Measurements from ENCODE around the gene KSR1. TPM values are rescaled to one million over a fixed set of nuclear protein-coding genes. Genes with fewer than 3 reads are reported as not detected.

Gene KSR1
- total RNA-seq, 1 experiment from 2014 or later, result 4.5 TPM

DNA sequence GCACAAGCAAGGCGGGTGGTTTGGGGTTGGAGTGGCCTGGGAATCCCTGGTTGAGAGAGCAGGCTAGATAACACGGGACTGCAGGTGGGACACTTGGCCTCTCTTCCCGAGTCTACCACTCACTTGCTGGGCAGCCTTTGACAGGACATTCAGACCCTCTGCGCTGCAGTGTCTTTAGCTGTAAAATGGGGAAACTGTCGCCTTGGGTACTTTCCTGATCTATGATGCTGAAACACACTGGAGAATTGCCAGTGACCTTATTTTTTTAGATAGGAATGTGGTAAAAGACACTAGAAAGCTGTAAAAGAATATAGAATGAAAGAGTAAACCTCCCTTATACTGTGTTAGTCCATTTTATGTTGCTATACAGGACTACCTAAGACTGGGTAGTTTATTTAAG is 30.5 kb downstream of the KSR1 start:
- DNase-seq, result no peak
- TF ChIP-seq, protein P1, sequence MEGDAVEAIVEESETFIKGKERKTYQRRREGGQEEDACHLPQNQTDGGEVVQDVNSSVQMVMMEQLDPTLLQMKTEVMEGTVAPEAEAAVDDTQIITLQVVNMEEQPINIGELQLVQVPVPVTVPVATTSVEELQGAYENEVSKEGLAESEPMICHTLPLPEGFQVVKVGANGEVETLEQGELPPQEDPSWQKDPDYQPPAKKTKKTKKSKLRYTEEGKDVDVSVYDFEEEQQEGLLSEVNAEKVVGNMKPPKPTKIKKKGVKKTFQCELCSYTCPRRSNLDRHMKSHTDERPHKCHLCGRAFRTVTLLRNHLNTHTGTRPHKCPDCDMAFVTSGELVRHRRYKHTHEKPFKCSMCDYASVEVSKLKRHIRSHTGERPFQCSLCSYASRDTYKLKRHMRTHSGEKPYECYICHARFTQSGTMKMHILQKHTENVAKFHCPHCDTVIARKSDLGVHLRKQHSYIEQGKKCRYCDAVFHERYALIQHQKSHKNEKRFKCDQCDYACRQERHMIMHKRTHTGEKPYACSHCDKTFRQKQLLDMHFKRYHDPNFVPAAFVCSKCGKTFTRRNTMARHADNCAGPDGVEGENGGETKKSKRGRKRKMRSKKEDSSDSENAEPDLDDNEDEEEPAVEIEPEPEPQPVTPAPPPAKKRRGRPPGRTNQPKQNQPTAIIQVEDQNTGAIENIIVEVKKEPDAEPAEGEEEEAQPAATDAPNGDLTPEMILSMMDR (IDR thresholded peaks at IDR 0.05; ENCODE audit: unreplicated experiment), result no peak
- intact Hi-C loops (cut with micrococcal nuclease; ENCODE audit: unreplicated experiment), result no loop called here
- H3K9me3 Mint-ChIP-seq (ENCODE audit: low read depth, unreplicated experiment), result no peaks in the 10 kb centered on the region
- H3K4me3 Mint-ChIP-seq (ENCODE audit: low read depth, unreplicated experiment), result no peak overlapping the region
- H3K36me3 Mint-ChIP-seq (ENCODE audit: insufficient read depth, unreplicated experiment), result no peaks in the 10 kb centered on the region
- CTCF ChIA-PET, result no interaction called here
- H3K27ac Mint-ChIP-seq (ENCODE audit: unreplicated experiment), result no peak overlapping the region
- peaks cover 9% of the 10 kb centered on the region for H3K4me1 Mint-ChIP-seq (ENCODE audit: low read depth, unreplicated experiment)
- no TSS peak for BruUV-seq (replicated peaks)
- H3K27me3 Mint-ChIP-seq (ENCODE audit: unreplicated experiment), result no peaks in the 10 kb centered on the region

DNA sequence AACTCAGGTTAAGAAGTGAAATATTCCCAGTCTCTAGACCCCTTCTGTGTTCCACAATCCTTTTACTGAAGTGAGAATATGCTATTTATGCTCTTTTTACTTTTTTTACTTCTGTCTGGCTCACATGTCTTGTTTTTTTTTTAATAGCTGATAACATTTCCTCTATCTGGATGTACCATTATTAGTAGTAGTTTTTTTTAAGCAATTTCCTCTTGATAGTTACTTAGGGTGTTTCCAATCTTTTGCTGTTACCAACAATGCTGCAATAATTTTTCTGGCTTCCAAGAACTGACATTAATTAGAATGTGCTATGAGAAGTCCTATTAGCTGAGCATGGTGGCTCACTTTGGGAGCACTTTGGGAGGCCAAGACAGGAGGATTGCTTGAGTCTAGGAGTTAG is 32.0 kb downstream of the KSR1 start:
- H3K27ac Mint-ChIP-seq (ENCODE audit: unreplicated experiment), result no peak overlapping the region
- CTCF ChIA-PET, result no interaction called here
- intact Hi-C loops (cut with micrococcal nuclease; ENCODE audit: unreplicated experiment), result no loop called here
- H3K4me3 Mint-ChIP-seq (ENCODE audit: low read depth, unreplicated experiment), result no peak overlapping the region
- BruUV-seq (replicated peaks), result no TSS peak
- no peaks in the 10 kb centered on the region for H3K9me3 Mint-ChIP-seq (ENCODE audit: low read depth, unreplicated experiment)
- DNase-seq, result no peak
- H3K27me3 Mint-ChIP-seq (ENCODE audit: unreplicated experiment), result no peaks in the 10 kb centered on the region
- peaks cover 9% of the 10 kb centered on the region for H3K4me1 Mint-ChIP-seq (ENCODE audit: low read depth, unreplicated experiment)
- TF ChIP-seq, protein P1 (IDR thresholded peaks at IDR 0.05; ENCODE audit: unreplicated experiment), result no peak
- no peaks in the 10 kb centered on the region for H3K36me3 Mint-ChIP-seq (ENCODE audit: insufficient read depth, unreplicated experiment)

DNA sequence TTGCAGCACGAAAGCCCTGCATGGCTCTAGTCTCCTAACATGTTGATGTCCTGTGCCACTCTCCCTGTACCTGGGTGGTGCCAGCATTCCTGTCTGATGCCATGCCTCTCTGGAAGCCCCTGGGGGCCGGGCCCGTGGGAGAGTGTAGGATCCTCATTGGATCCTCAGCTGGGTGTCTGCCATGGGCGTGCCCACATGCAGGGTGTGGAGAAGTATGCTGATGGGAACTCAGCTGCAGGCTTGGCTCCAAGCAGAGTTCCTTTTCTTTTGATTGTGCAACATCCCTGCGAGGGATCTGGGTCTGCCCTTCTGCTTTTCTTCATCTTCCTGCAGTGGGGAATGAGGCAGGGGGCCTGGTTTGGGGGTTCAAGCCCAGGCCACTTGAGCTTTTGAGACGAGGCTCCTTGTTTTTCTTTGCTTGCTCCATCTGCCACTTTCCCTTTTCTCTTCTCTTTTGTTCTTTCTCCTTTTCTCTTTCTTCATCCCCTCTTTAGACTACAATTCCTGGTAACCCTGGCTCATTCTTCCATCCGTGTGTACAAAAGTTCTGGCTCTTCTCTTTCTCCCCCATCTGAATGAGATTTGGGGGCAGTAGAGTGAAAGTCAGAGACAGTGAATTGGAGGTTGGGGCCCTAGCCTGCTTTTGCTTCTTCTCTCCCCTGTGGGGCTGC is 32.9 kb downstream of the KSR1 start:
- CTCF ChIA-PET, result no interaction called here
- no TSS peak for BruUV-seq (replicated peaks)
- H3K27me3 Mint-ChIP-seq (ENCODE audit: unreplicated experiment), result no peaks in the 10 kb centered on the region
- H3K27ac Mint-ChIP-seq (ENCODE audit: unreplicated experiment), result no peak overlapping the region
- intact Hi-C loops (cut with micrococcal nuclease; ENCODE audit: unreplicated experiment), result no loop called here
- peaks cover 14% of the 10 kb centered on the region for H3K4me1 Mint-ChIP-seq (ENCODE audit: low read depth, unreplicated experiment)
- no peak overlapping the region for H3K4me3 Mint-ChIP-seq (ENCODE audit: low read depth, unreplicated experiment)
- DNase-seq, result peak; percentile 18
- TF ChIP-seq, protein P1 (IDR thresholded peaks at IDR 0.05; ENCODE audit: unreplicated experiment), result no peak
- H3K36me3 Mint-ChIP-seq (ENCODE audit: insufficient read depth, unreplicated experiment), result no peaks in the 10 kb centered on the region
- H3K9me3 Mint-ChIP-seq (ENCODE audit: low read depth, unreplicated experiment), result no peaks in the 10 kb centered on the region

DNA sequence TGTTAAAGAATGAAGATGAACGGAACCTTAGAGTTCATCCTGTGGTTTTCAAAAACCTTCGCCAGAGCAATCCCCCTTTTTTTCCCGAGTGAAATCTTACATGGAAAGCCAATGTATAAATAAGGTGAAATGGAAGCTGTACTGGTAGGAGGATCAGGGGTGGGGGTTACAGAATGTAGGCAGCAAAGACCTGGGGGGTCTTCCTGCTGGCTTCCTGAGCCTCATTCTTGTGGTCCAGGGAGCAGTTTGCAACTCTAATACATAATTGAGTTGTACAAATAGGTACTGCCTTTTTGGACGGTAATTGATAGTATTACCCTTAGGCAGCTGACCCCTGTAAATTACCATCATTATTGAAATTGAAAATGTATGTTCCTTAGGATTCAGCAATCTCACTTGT is 34.1 kb downstream of the KSR1 start:
- H3K4me3 Mint-ChIP-seq (ENCODE audit: low read depth, unreplicated experiment), result no peak overlapping the region
- TF ChIP-seq, protein P1 (IDR thresholded peaks at IDR 0.05; ENCODE audit: unreplicated experiment), result no peak
- no TSS peak for BruUV-seq (replicated peaks)

More for the DNA sequence above, 34.1 kb downstream of the KSR1 start:
- H3K27ac Mint-ChIP-seq (ENCODE audit: unreplicated experiment), result no peak overlapping the region
- H3K9me3 Mint-ChIP-seq (ENCODE audit: low read depth, unreplicated experiment), result no peaks in the 10 kb centered on the region
- no peak for DNase-seq
- H3K27me3 Mint-ChIP-seq (ENCODE audit: unreplicated experiment), result no peaks in the 10 kb centered on the region
- no peaks in the 10 kb centered on the region for H3K36me3 Mint-ChIP-seq (ENCODE audit: insufficient read depth, unreplicated experiment)
- CTCF ChIA-PET, result no interaction called here
- peaks cover 24% of the 10 kb centered on the region for H3K4me1 Mint-ChIP-seq (ENCODE audit: low read depth, unreplicated experiment)
- intact Hi-C loops (cut with micrococcal nuclease; ENCODE audit: unreplicated experiment), result loop anchor here (5.0 to 10.0 kb wide), 2 partner anchors 33 to 136 kb away; partner anchors contain the start of gene KSR1
